HG02798 (cell line): ENCODE measurements around the gene MYO15A.

Experiments
- ATAC-seq: cut with Tn5 transposase; IDR thresholded peaks from one replicate; pipeline ENCODE4 v1.9.1; 2021; ENCODE audit warnings: mild to moderate bottlenecking; ENCODE audit not compliant: unreplicated experiment, poor library complexity

MYO15A gene

DNA sequence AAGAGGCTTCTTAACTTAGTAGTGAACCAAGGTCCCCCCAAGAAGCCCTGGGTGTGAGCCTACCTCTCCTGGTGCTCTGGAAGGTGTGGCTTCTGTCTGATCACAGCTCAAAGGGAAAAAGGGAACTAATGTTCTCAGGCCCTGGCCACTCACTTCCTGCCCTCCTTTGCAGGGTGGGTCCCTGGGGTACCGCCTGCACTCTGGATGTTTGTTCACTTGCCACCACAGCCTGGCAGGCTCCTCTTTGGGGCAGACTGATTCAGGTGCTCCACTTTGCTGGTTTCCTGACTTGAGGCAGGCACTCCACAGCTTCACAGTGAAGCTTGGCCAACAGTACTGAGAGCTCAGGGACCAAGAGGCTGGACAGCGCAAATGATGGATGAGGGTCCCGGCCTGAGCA is 5.9 kb upstream of the MYO15A start:
- no peak for ATAC-seq

DNA sequence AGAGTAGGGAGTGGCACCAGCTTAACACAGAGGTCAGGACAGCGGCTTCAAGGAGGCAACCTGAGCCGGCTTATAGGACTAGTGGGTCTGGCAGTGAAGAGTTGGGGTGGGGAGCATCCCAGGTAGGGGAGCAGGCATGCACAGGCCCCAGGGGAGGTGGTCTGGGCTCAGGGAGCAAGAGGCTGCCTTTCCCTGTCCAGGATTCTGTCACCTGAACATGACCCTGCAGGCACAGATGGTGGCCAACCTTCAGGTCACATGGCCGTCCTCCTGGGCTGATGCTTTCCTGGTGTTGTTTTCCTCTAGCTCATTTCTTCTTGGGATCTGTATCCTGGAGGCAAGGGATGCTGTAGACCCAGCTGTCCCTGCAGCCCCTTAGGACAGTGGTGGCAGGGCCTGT is 3.5 kb upstream of the MYO15A start:
- no peak for ATAC-seq

DNA sequence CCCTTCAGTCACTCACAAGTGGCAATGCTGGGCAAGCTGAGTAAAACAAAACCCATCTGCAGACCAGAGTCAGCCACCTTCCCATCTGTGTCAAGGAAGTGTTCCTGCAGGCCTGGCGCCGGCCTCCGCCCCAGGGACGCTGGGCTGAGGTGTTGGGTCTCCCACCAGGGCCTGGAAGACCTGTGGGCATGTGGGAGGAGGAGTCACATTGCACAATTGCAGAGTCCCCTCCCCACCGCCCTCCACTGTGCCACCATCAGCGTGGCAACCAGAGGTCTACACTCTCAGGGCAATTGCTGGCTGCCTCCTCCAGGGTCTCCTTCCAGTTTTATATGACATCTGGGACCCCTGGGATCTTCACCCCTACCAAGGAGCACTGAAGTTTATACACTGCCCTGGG is 3.0 kb upstream of the MYO15A start:
- no peak for ATAC-seq

DNA sequence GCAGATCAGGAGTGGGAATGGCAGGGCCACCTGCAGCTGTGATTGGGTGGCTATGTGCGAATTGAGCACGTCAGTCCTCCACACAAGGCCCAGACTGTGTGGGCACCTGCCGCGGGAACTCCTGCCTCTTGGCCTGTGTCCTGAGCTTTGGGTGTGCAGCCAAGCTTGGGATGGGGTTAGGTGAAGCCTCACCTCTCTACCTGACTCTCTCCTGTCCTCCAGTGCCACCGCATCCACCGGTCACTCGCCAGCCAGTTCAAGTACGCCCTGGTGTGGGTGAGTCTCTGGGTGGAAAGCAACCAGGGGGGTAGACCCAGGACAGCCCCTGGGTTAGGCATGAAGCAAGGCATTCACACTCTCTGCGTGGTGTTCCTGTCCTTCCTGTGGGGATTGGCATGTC is 2.3 kb upstream of the MYO15A start:
- ATAC-seq = no peak

GRCh38 chr17:18107061-18107790 is 1.3 kb upstream of the MYO15A start:
- no peak for ATAC-seq

DNA sequence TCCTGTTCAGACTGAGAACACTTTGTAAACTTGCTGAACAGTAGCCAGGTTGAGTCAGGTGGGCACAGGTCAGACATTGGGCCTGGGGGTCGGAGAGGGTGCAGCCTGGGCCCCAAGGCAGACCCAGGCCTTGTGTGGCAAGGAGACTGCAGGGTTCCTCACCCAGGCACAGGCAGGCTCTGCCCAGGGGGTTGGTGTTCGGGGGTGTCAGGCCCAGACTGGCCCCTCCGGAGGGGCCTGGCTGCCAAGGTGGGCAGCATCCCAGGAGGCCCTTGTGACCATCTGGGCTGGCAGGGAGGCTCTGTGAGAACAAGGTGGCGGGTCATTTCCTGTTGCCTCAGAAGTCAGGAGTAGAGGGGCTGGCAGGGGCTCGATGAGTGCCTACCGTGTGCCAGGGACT is 585 bp upstream of the MYO15A start:
- no peak for ATAC-seq

DNA sequence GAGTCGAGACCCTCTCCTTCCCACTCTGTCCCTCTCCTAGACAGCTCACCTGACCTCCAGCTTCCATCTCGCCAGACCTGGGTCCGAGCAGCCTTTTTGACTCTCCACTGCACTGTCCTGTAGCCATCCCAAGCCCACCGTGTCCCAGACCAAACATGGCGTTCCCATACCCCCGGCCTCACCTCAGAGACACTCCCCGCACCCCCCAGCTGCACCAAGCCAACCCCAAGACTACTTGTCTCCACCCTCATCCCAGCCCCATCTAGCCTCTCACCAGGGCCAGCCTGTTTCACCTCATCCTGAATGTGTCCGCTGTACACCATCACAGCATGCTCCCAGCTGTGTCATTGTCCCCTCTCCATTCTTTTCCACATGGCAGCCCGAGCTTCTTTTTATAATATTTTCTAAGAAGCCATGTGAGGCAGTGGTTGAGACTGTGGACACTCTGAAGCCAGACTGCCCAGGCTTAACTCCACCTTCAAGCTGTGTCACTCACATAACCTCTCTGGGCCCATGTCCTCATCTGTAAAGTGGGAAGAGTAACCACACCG is 1.5 kb downstream of the MYO15A start:
- ATAC-seq = no peak

- no peak for ATAC-seq
Measured at GRCh38 chr17:18110636-18111145, 2.1 kb downstream of the MYO15A start.

GRCh38 chr17:18111330-18111971 is 2.9 kb downstream of the MYO15A start:
- no peak for ATAC-seq

GRCh38 chr17:18115517-18115916 is 7.0 kb downstream of the MYO15A start:
- no peak for ATAC-seq

DNA sequence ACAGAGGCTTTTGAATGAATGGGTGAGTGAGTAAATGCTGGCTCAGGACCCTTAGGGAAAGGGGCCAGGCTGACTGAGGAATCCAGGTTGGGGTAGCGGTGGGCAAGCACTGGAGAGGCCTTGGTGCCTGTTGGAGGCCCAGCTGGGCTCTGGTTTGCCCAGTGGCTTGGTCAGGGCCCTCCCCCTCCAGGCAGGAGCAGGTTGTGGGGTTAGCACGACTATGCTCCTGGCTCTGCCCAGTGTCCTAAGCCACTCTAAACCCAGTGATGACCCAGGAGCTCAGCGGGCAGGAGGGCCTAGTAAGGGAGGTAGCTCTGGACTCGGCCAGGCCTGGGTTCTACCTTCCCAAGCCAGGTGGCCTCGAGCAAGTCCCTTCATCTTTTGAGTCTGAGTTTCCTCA is 7.5 kb downstream of the MYO15A start:
- ATAC-seq = no peak

DNA sequence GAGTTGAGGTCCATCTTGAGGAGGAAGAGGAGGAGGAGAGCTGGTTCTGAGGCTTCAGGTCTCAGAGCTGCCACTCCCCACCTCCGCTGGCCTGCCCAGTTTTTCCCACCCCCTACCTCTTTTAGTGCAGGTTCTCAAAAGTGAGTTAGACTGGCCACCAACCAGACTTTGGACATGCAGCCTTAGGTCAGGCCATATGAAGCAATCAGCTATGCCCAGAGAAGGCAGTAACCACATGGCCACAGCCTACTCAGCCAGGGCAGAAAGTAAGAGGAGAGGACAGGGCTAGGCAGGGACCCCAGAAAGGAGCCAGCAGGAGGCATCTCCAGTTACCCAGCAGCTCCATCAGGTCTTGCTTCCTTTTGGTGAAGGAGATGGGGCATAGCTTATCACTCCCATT is 9.0 kb downstream of the MYO15A start:
- no peak for ATAC-seq

GRCh38 chr17:18117982-18118975 is 9.7 kb downstream of the MYO15A start:
- no peak for ATAC-seq

- ATAC-seq = no peak
Measured at GRCh38 chr17:18119166-18119745, 10.7 kb downstream of the MYO15A start.

GRCh38 chr17:18119938-18120337 is 11.4 kb downstream of the MYO15A start:
- no peak for ATAC-seq

DNA sequence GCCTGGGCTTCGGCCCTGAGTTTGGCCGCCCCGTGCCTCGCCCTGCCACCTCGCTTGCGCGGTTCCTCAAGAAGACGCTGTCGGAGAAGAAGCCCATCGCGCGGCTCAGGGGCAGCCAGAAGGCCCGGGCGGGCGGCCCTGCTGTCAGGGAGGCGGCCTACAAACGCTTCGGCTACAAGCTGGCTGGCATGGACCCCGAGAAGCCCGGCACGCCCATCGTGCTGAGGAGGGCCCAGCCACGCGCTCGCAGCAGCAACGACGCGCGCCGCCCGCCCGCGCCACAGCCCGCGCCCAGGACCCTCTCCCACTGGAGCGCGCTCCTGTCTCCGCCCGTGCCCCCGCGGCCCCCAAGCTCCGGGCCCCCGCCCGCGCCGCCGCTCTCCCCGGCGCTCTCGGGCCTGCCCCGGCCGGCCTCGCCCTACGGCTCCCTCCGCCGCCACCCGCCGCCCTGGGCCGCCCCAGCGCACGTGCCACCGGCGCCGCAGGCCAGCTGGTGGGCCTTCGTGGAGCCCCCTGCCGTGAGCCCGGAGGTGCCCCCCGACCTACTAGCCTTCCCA is 12.0 kb downstream of the MYO15A start:
- no peak for ATAC-seq

- no peak for ATAC-seq
Measured at GRCh38 chr17:18121144-18121910, 12.8 kb downstream of the MYO15A start.

- ATAC-seq = no peak
Measured at GRCh38 chr17:18122990-18123753, 14.6 kb downstream of the MYO15A start.
